ENCODE measurements around the gene ALMS1.

The ALMS1 gene

DNA sequence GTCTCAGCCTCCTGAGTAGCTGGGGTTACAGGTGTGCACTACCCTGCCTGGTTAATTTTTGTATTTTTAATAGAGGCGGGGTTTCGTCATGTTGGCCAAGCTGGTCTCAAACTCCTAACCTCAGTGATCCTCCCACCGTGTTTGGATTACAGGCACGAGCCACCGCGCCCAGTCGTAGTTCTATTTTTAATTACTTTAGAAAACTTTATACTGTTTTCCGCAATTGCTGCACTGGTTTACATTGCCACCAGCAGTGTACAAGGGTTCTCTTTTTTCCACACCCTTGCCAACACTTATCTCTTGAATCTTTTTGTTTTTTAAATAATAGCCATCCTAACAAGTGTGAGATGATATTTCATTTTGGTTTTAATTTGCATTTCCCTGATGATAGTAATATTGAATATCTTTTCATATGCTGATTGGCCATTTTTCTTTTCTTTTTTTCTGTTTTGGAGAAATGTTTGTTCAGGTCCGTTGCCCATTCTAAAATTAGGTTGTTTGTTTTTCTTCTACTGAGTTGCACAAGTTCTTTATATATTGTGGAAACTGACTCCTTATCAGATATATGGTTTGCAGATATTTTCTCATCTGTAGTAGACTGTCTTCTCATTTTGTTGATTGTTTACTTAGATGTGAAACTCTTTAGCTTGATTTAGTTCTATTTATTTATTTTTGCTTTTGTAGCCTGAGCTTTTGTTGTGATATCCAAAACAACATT, 16.9 kb downstream of the ALMS1 start:
- no peak for DNase-seq (ENCODE audit: low spot score)
- Histone ChIP-seq H3K4me3 (no peak overlapping the region), H3K27ac (no peak overlapping the region)
- TF ChIP-seq, protein P1, sequence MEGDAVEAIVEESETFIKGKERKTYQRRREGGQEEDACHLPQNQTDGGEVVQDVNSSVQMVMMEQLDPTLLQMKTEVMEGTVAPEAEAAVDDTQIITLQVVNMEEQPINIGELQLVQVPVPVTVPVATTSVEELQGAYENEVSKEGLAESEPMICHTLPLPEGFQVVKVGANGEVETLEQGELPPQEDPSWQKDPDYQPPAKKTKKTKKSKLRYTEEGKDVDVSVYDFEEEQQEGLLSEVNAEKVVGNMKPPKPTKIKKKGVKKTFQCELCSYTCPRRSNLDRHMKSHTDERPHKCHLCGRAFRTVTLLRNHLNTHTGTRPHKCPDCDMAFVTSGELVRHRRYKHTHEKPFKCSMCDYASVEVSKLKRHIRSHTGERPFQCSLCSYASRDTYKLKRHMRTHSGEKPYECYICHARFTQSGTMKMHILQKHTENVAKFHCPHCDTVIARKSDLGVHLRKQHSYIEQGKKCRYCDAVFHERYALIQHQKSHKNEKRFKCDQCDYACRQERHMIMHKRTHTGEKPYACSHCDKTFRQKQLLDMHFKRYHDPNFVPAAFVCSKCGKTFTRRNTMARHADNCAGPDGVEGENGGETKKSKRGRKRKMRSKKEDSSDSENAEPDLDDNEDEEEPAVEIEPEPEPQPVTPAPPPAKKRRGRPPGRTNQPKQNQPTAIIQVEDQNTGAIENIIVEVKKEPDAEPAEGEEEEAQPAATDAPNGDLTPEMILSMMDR (IDR thresholded peaks at IDR 0.05), result no peak

DNA sequence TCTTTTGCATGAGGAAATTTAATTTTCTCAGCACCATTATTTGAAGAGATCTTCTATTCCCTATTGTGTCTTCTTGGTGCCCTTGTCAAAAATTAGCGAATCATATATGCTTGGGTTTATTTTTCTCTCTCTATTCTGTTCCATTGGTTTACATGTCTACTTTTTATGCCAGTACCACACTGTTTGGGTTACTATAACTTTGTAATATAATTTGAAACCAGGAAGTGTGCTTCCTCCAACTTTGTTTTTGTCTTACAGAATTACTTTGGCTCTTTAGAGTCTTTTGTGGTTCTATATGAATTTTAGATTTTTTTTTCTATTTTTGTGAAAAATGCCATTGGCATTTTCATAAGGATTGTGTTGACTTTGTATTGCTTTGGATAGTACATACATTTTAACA, 17.6 kb downstream of the ALMS1 start:
- no peak overlapping the region for H3K27ac ChIP-seq
- DNase-seq (ENCODE audit: low spot score), result no peak
- TF ChIP-seq, protein P1 (IDR thresholded peaks at IDR 0.05), result no peak
- H3K4me3 ChIP-seq, result no peak overlapping the region

DNA sequence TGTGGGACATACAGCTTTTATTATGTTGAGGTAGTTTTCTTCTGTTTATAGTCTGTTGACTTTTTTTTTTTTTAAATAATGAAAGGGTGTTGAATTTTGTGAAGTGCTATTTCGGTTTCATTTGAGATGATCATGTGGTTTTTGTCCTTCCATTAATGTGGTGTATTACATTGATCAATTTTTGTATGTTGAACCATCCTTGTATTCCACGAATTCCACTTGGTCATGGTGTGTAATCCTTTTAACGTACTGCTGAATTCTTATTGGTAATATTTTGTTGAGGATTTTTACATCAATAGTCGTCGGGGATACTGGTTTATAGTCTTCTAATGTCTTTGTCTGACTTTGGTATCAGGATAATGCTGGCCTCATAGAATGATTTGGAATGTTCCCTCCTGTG, 18.8 kb downstream of the ALMS1 start:
- H3K4me3 ChIP-seq, result no peak overlapping the region
- no peak for DNase-seq (ENCODE audit: low spot score)
- H3K27ac ChIP-seq, result no peak overlapping the region
- TF ChIP-seq, protein P1 (IDR thresholded peaks at IDR 0.05), result no peak

DNA sequence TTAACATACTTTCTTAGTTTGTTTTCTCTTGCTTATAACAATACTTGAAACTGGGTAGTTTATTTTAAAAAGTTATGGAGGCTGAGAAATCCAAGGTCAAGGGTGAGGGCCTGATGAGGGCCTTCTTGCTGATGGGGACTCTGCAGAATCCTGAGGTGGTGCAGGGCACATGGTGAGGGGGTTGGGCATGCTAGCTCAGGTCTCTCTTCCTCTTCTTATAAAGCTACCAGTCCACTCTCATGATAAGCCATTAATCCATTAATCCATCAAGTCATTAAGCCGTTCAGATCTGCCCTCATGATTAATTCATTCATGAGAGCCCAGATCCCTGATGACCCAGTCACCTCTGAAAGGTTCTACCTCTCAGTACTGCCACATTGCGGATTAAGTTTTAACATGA, 21.4 kb downstream of the ALMS1 start:
- TF ChIP-seq, protein P1 (IDR thresholded peaks at IDR 0.05), result no peak
- H3K4me3 ChIP-seq, result no peak overlapping the region
- no peak overlapping the region for H3K27ac ChIP-seq
- DNase-seq (ENCODE audit: low spot score), result no peak

DNA sequence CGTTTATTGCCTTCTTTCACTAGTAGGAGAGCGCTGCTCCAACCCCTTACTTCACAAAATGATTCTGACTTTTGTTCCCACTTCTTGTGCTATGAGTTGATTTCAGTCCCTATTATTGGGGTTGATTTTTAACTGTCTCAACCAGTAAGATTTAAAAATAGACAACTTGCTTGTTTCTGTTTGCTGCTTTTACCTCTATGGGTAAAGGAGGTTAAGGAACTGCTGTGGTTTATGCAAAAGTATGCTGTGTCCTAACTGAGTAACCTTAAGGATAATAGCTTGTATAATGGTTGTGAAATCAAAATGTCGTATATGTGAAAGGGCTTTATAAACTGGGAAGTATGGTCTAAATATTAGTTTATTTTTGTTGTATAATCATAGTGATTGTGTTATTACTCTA, 22.6 kb downstream of the ALMS1 start:
- H3K4me3 ChIP-seq, result no peak overlapping the region
- H3K27ac ChIP-seq, result no peak overlapping the region
- TF ChIP-seq, protein P1 (IDR thresholded peaks at IDR 0.05), result no peak
- DNase-seq (ENCODE audit: low spot score), result no peak

DNA sequence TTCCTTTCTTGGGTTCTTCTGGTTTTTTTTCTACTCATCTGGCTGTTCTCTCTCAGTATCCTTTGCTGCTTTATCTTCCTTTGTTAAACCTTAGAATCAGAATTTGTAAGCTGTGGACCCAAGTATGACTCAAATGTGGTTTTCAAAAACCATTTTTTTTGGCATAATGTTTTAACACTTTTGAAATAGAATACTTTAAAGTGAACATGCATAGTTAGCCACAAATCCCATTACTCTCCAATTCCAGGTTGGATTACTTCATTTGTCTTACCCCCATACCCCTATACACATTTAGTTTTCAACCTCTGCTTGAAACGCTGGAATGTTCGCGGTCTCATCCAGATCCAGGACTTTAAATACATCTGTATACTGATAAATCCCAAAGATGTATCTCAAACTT, 29.1 kb downstream of the ALMS1 start:
- TF ChIP-seq, protein P1 (IDR thresholded peaks at IDR 0.05), result no peak
- DNase-seq (ENCODE audit: low spot score), result no peak
- Histone ChIP-seq H3K27ac (no peak overlapping the region), H3K4me3 (no peak overlapping the region)

DNA sequence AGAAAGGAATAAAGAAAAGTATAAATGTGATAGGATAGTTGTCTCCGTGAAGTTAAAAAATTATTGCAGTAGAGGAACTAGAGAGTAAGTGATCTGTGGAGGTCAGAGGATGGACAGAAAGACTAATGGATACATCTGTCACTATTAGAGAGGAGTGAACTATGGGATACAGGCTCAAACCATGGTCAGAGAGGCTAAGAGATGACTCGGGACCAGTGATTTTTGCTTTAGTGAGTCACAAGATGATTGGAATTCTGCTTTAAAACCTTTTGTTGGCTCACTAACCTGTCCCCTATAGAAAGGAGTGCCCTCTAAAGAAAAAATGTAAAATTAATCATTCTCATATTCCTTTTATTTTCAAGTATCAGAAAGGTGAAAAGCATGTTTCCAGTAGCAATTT, 30.3 kb downstream of the ALMS1 start:
- H3K4me3 ChIP-seq, result no peak overlapping the region
- no peak overlapping the region for H3K27ac ChIP-seq
- DNase-seq (ENCODE audit: low spot score), result no peak
- TF ChIP-seq, protein P1 (IDR thresholded peaks at IDR 0.05), result no peak
